Heart left ventricle (tissue), 13 donors: ENCODE measurements around the gene DEUP1.

Source experiments
- POLR2A ChIP-seq, 2 donors: fragments of 450-650 bp; IDR thresholded peaks; one replicate each; pipeline ENCODE4 v1.6.1; 2017; ENCODE audit warnings: antibody characterized with exemption in 2 of 2, mild to moderate bottlenecking in 2 of 2, moderate library complexity in 2 of 2
- TF ChIP-seq, protein P1 (sequence below), 12 donors: fragments of 200-600 bp; sonication (generic) in 4 of 12; IDR thresholded peaks; one replicate each; pipeline versions ENCODE4 v1.5.0 to v1.8.0; 2018 to 2022; ENCODE audit warnings: antibody characterized with exemption in 12 of 12, mild to moderate bottlenecking in 5 of 12
- donor health status: ischemic (EF 13 %, LVEDD 7.1; RV severe dilation, severe dysfunction).
- donor health status: DM: no; HTN: yes; CAD: no.
- donor health status: DM: no; HTN: no; CAD: no.
- donor health status: ischemic (EF 25% LVEDD 6.9; RV normal size, moderate dysfunction).
- donor health status: ischemic (EF 25% LVEDD 5.7; RV mildly dilated, moderate dysfunction).
- donor health status: ischemic (EF 35%, LVEDD 5.7; RV mildly dilated, moderate dysfunction).
- donor health status: nonischemic (EF 11% LVEDD 7.7; RV severe dilation, severe dysfunction).
- donor health status: DM: yes; HTN: yes; CAD: no.
- donor health status: PGD.
- donor health status: ischemic (EF 29% LVEDD 5.4; RV normal size, mild dysfunction).
- donor health status: nonischemic (EF 23%, LVEDD 6.1; RV moderate dilation, normal function).

DNA sequence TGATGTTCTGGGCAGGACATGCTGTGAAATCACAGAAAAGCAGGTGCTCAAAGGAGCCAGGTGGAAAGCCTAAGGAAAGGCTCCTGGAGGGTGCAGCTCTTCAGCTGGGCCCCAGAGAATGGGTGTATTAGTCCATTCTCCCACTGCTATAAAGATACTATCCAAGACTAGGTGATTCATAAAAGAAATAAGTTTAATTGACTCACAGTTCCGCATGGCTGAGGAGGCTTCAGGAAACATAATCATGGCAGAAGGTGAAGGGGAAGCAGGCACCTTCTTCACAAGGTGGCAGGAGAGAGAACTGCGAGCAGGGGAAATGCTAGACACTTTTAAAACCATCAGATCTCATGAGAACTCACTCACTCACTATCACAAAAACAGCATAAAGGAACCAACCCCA, 43.1 kb upstream of the DEUP1 start:
- no peak for TF ChIP-seq POLR2A (IDR thresholded peaks at IDR 0.05)
- TF ChIP-seq, protein P1, sequence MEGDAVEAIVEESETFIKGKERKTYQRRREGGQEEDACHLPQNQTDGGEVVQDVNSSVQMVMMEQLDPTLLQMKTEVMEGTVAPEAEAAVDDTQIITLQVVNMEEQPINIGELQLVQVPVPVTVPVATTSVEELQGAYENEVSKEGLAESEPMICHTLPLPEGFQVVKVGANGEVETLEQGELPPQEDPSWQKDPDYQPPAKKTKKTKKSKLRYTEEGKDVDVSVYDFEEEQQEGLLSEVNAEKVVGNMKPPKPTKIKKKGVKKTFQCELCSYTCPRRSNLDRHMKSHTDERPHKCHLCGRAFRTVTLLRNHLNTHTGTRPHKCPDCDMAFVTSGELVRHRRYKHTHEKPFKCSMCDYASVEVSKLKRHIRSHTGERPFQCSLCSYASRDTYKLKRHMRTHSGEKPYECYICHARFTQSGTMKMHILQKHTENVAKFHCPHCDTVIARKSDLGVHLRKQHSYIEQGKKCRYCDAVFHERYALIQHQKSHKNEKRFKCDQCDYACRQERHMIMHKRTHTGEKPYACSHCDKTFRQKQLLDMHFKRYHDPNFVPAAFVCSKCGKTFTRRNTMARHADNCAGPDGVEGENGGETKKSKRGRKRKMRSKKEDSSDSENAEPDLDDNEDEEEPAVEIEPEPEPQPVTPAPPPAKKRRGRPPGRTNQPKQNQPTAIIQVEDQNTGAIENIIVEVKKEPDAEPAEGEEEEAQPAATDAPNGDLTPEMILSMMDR (IDR thresholded peaks at IDR 0.05), result no peak
